Neural cell (in vitro differentiated cells): ENCODE measurements around the gene ATP6V1G3. TPM values are rescaled to one million over a fixed set of nuclear protein-coding genes. Genes with fewer than 3 reads are reported as not detected.

ENCODE experiments used
- H2AFZ ChIP-seq: fragments of 200-600, 300-800 bp; sonication (generic), shearing (Covaris generic); 2 replicates; pipeline ENCODE4 v1.6.0; 2014; ENCODE audit warnings: low read depth, mild to moderate bottlenecking, antibody characterized with exemption, low read length, moderate library complexity
- H3F3A ChIP-seq: fragments of 200-600 bp; shearing (Covaris generic); 2 replicates; pipeline ENCODE4 v1.6.1; 2016; ENCODE audit warnings: mild to moderate bottlenecking, moderate library complexity, mixed read lengths, antibody characterized with exemption, low read length; ENCODE audit not compliant: insufficient read depth, poor library complexity, severe bottlenecking
- H3K27ac ChIP-seq: fragments of 200-600, 300-800 bp; sonication (generic), shearing (Covaris generic); 2 replicates; pipeline ENCODE4 v1.5.1; 2014; ENCODE audit warnings: mild to moderate bottlenecking, low read length, moderate library complexity
- H3K27me3 ChIP-seq: fragments of 300-800, 200-600 bp; sonication (generic), shearing (Covaris generic); 2 replicates; pipeline ENCODE4 v1.6.0; 2014; ENCODE audit warnings: mild to moderate bottlenecking, low read depth, low read length, moderate library complexity; ENCODE audit not compliant: insufficient read depth
- H3K36me3 ChIP-seq: fragments of 300-800, 200-600 bp; sonication (generic), shearing (Covaris generic); 2 replicates; pipeline ENCODE4 v1.5.1; 2014; ENCODE audit warnings: mild to moderate bottlenecking, antibody characterized with exemption, low read length, moderate library complexity; ENCODE audit not compliant: insufficient read depth
- H3K4me2 ChIP-seq: fragments of 300-800, 200-600 bp; sonication (generic), shearing (Covaris generic); 2 replicates; pipeline ENCODE4 v1.6.0; 2014; ENCODE audit warnings: mild to moderate bottlenecking, low read length
- H3K4me3 ChIP-seq: fragments of 300-800, 200-600 bp; sonication (generic), shearing (Covaris generic); 2 replicates; pipeline ENCODE4 v1.5.1; 2014; ENCODE audit warnings: mild to moderate bottlenecking, low read length, moderate library complexity
- H3K79me2 ChIP-seq: fragments of 200-600 bp; shearing (Covaris generic); replicated peaks from 2 replicates; pipeline ENCODE4 v1.6.0; 2014; ENCODE audit warnings: mild to moderate bottlenecking, low read length, moderate library complexity; ENCODE audit not compliant: insufficient read depth
- H3K9ac ChIP-seq: fragments of 300-800, 200-600 bp; sonication (generic), shearing (Covaris generic); 2 replicates; pipeline ENCODE4 v1.6.1; 2016; ENCODE audit warnings: mild to moderate bottlenecking, low read length, mixed read lengths
- H3K9me2 ChIP-seq: fragments of 200-600 bp; shearing (Covaris generic); 2 replicates; pipeline ENCODE4 v1.6.1; 2016; ENCODE audit warnings: mild to moderate bottlenecking, low read length, mixed read lengths; ENCODE audit not compliant: insufficient read depth
- H3K9me3 ChIP-seq: fragments of 200-600, 300-800 bp; sonication (generic), shearing (Covaris generic); 2 replicates; pipeline ENCODE4 v1.6.1; 2016; ENCODE audit warnings: mild to moderate bottlenecking, mixed run types, low read length, moderate library complexity, mixed read lengths
- H4K20me1 ChIP-seq: fragments of 200-600 bp; shearing (Covaris generic); 2 replicates; pipeline ENCODE4 v1.6.1; 2016; ENCODE audit warnings: mild to moderate bottlenecking, mixed run types; ENCODE audit not compliant: insufficient read depth
- CTCF ChIP-seq: fragments of 450-650 bp; IDR thresholded peaks from 2 replicates; pipeline ENCODE4 v1.5.1; 2014; ENCODE audit warnings: antibody characterized with exemption, mild to moderate bottlenecking, moderate library complexity; ENCODE audit not compliant: poor library complexity, severe bottlenecking
- EP300 ChIP-seq: fragments of 450-650 bp; conservative IDR thresholded peaks from 2 replicates; pipeline ENCODE4 v1.6.1; 2014; ENCODE audit warnings: antibody characterized with exemption, mild to moderate bottlenecking, moderate library complexity; ENCODE audit not compliant: poor library complexity, severe bottlenecking
- EZH2 ChIP-seq: fragments of 200-600, 300-800 bp; shearing (Covaris generic), sonication (generic); IDR thresholded peaks from 2 replicates; pipeline ENCODE4 v1.6.1; 2014; ENCODE audit warnings: antibody characterized with exemption, low read length, borderline replicate concordance, mild to moderate bottlenecking; ENCODE audit not compliant: insufficient read depth, poor library complexity, severe bottlenecking
- MXI1 ChIP-seq: fragments of 450-650 bp; conservative IDR thresholded peaks from 2 replicates; pipeline ENCODE4 v1.6.1; 2014; ENCODE audit warnings: antibody characterized with exemption, mild to moderate bottlenecking; ENCODE audit not compliant: poor library complexity, severe bottlenecking
- POLR2AphosphoS5 ChIP-seq: IDR thresholded peaks from 2 replicates; pipeline ENCODE4 v1.6.1; 2012
- RAD21 ChIP-seq: fragments of 450-650 bp; conservative IDR thresholded peaks from 2 replicates; pipeline ENCODE4 v1.6.1; 2014; ENCODE audit warnings: antibody characterized with exemption, mild to moderate bottlenecking, moderate library complexity
- REST ChIP-seq: IDR thresholded peaks from 2 replicates; pipeline ENCODE4 v1.6.1; 2012; ENCODE audit warnings: borderline replicate concordance
- SMC3 ChIP-seq: fragments of 450-650 bp; conservative IDR thresholded peaks from 2 replicates; pipeline ENCODE4 v1.6.1; 2014; ENCODE audit warnings: antibody characterized with exemption, mild to moderate bottlenecking, moderate library complexity; ENCODE audit not compliant: poor library complexity
- TAF1 ChIP-seq: IDR thresholded peaks from 2 replicates; pipeline ENCODE4 v1.6.1; 2012; ENCODE audit warnings: low read depth
- polyA plus RNA-seq: library from polyadenylated mRNA; depleted of rRNA; stranded (reverse); fragments of >200 nt; gene quantifications from 2 replicates; pipeline ENCODE4 v1.2.3, GENCODE V29; 2014

The ATP6V1G3 gene
- polyA plus RNA-seq, 1 donor from 2014 or later, result not detected

- Histone ChIP-seq H3K9me2 (no peaks in the 10 kb centered on the region), H3K9ac (no peak overlapping the region), H3K27me3 (no peaks in the 10 kb centered on the region), H3K4me2 (no peak overlapping the region), H3K27ac (no peak overlapping the region), H3F3A (no peaks in the 10 kb centered on the region), H3K9me3 (no peaks in the 10 kb centered on the region), H2AFZ (no peak overlapping the region), H4K20me1 (no peaks in the 10 kb centered on the region), H3K79me2 (no peaks in the 10 kb centered on the region), H3K4me3 (no peak overlapping the region), H3K36me3 (no peaks in the 10 kb centered on the region)
- TF ChIP-seq SMC3, result no peak
- no peak for TF ChIP-seq POLR2AphosphoS5
- TF ChIP-seq EZH2, result no peak
- TF ChIP-seq MXI1, result no peak
- no peak for TF ChIP-seq RAD21
- TF ChIP-seq TAF1, result no peak
These were observed 3.8 kb upstream of the ATP6V1G3 start for GRCh38 chr1:198544265-198544664.

- TF ChIP-seq CTCF, result no peak
- no peak for TF ChIP-seq EP300
- no peak for TF ChIP-seq TAF1
- no peak for TF ChIP-seq RAD21
- no peak for TF ChIP-seq MXI1
- no peak for TF ChIP-seq REST
- TF ChIP-seq SMC3, result no peak
- no peak for TF ChIP-seq POLR2AphosphoS5
- no peak for TF ChIP-seq EZH2
- no peaks in the 10 kb centered on the region for H3K36me3 ChIP-seq
- no peaks in the 10 kb centered on the region for H3F3A ChIP-seq
- H3K4me2 ChIP-seq, result no peak overlapping the region
- no peaks in the 10 kb centered on the region for H3K27me3 ChIP-seq
- no peaks in the 10 kb centered on the region for H3K9me3 ChIP-seq
- no peaks in the 10 kb centered on the region for H4K20me1 ChIP-seq
- no peak overlapping the region for H3K4me3 ChIP-seq
- H2AFZ ChIP-seq, result no peak overlapping the region
- H3K27ac ChIP-seq, result no peak overlapping the region
- no peaks in the 10 kb centered on the region for H3K79me2 ChIP-seq
- no peaks in the 10 kb centered on the region for H3K9me2 ChIP-seq
- no peak overlapping the region for H3K9ac ChIP-seq
These were observed 3.3 kb upstream of the ATP6V1G3 start for GRCh38 chr1:198543670-198544260.
